ENCODE results near the gene RANBP10.
"Not testable (repeated sequence)": the region's sequence is repeated elsewhere in the genome, so short reads cannot be mapped to it uniquely, and the experiment has no call there.

Gene RANBP10

DNA sequence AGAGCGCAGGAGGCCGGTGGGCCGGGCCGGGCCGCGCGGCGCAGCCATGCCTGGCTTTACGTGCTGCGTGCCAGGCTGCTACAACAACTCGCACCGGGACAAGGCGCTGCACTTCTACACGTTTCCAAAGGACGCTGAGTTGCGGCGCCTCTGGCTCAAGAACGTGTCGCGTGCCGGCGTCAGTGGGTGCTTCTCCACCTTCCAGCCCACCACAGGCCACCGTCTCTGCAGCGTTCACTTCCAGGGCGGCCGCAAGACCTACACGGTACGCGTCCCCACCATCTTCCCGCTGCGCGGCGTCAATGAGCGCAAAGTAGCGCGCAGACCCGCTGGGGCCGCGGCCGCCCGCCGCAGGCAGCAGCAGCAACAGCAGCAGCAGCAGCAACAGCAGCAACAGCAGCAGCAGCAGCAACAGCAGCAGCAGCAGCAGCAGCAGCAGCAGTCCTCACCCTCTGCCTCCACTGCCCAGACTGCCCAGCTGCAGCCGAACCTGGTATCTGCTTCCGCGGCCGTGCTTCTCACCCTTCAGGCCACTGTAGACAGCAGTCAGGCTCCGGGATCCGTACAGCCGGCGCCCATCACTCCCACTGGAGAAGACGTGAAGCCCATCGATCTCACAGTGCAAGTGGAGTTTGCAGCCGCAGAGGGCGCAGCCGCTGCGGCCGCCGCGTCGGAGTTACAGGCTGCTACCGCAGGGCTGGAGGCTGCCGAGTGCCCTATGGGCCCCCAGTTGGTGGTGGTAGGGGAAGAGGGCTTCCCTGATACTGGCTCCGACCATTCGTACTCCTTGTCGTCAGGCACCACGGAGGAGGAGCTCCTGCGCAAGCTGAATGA, 36.4 kb upstream of the RANBP10 start:
- no peaks in the 10 kb centered on the region for H3K27me3 ChIP-seq (ENCODE audit: insufficient read depth, low read depth, severe bottlenecking)
- H3K36me3 ChIP-seq = peaks cover 24% of the 10 kb centered on the region
- H3K27ac ChIP-seq = peak overlapping the region; percentile 99
- peak; percentile 54 for DNase-seq
- H3K4me3 ChIP-seq (ENCODE audit: low read depth, low read length) = peak overlapping the region; percentile 84
- TF ChIP-seq, protein P1, sequence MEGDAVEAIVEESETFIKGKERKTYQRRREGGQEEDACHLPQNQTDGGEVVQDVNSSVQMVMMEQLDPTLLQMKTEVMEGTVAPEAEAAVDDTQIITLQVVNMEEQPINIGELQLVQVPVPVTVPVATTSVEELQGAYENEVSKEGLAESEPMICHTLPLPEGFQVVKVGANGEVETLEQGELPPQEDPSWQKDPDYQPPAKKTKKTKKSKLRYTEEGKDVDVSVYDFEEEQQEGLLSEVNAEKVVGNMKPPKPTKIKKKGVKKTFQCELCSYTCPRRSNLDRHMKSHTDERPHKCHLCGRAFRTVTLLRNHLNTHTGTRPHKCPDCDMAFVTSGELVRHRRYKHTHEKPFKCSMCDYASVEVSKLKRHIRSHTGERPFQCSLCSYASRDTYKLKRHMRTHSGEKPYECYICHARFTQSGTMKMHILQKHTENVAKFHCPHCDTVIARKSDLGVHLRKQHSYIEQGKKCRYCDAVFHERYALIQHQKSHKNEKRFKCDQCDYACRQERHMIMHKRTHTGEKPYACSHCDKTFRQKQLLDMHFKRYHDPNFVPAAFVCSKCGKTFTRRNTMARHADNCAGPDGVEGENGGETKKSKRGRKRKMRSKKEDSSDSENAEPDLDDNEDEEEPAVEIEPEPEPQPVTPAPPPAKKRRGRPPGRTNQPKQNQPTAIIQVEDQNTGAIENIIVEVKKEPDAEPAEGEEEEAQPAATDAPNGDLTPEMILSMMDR (IDR thresholded peaks at IDR 0.05; ENCODE audit: low read depth, low read length) = peak; percentile 53
- no peaks in the 10 kb centered on the region for H3K9me3 ChIP-seq (ENCODE audit: severe bottlenecking)

DNA sequence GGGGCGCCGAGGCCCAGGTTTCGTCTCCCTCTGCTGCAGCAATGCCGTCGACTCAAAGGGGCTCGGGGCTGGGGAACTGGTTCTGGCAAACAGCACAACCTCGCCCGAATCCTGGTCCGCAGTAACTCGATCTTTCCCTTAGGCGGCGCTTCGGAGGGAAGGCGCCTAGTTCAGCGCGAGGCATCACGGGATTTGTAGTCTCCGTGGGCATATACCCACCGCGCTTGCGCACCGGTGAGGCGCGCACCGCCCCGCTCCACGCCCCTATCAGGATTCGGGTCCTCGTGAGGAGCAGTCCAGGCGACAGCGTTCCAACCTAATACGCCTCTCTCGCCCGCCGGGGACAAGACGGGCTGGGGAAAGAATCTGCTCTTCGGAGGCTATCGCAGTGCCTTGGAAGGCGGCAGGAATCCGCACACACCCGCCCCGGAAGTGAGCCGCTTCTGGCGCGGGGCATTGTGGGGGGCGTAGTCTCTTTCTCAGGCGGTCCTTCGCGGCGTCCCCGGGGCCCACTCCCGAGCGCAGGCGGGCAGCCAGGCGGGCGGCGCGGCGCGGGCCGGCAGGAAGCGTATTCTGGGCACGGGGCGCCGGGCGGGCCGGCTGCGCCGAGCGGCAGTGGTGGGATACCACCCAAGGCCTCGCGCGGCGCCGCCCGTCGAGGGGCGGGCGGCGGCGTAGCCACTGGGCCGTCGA, 35.6 kb upstream of the RANBP10 start, which contains the start of gene THAP11:
THAP11 (plus strand) TSS at position 505 of the 693 bp plus-strand sequence. CDS start 235 bp downstream, outside the sequence.
- H3K9me3 ChIP-seq (ENCODE audit: severe bottlenecking) = no peaks in the 10 kb centered on the region
- peaks cover 19% of the 10 kb centered on the region for H3K36me3 ChIP-seq
- TF ChIP-seq, protein P1 (IDR thresholded peaks at IDR 0.05; ENCODE audit: low read depth, low read length) = peak; percentile 91
- no peaks in the 10 kb centered on the region for H3K27me3 ChIP-seq (ENCODE audit: insufficient read depth, low read depth, severe bottlenecking)
- DNase-seq = peak; percentile 95
- peak within 1 kb of the TSS; percentile 84 for H3K4me3 ChIP-seq (ENCODE audit: low read depth, low read length)
- H3K27ac ChIP-seq = peak within 1 kb of the TSS; percentile 99

DNA sequence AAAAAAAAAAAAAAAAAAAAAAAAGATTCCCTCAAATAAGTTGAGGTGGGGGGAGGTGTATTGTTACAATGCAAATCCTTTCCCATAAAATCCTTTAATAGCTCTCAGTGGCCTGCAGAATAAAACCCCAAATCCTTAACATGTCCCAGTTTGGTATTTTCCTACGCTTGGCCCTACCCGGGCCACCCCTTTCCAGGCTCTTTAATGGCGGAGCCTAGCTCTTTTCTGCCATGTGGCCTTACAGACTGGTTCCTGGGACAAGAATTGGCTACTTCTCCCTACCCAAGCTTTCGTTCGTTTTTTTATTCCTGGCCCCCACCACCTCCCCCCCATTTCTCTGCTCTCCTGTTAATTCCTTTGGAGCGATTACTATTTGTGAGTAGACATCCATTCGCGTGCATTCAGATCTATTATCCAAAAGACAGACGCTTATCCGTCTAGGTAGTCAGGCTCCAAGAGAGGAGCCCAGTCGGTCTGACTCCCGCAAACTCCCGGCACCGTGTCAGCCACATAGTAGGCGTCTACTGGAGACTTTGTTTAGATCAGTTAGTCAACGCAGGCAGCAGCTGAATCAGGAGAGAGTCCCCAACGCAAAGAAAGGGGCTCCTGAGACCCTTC, 34.9 kb upstream of the RANBP10 start:
- DNase-seq = no peak
- TF ChIP-seq, protein P1 (IDR thresholded peaks at IDR 0.05; ENCODE audit: low read depth, low read length) = no peak
- Histone ChIP-seq H3K27ac (peak overlapping the region; percentile 99), H3K4me3 (ENCODE audit: low read depth, low read length) (peak overlapping the region; percentile 84), H3K9me3 (ENCODE audit: severe bottlenecking) (no peaks in the 10 kb centered on the region), H3K36me3 (peaks cover 19% of the 10 kb centered on the region), H3K27me3 (ENCODE audit: insufficient read depth, low read depth, severe bottlenecking) (no peaks in the 10 kb centered on the region)

DNA sequence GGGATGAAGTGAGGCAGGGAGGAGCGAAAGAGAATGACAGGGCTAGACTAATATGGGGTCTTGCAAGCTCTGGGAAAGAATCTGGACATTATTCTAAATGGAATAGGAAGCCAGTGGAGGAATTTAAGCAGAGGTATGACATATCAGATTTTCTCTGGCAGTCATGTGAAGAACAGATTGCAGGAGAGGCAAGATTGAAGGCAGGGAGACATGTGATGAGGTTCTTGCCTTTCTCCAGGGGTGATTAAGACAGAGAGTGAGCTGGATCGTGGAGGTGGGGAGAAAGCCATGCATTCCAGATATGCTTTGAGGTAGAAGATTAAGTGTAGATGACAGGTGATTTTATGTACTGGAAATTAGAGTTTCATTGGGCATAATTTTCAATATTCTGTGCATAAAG, 31.5 kb upstream of the RANBP10 start:
- no peaks in the 10 kb centered on the region for H3K9me3 ChIP-seq (ENCODE audit: severe bottlenecking)
- H3K27me3 ChIP-seq (ENCODE audit: insufficient read depth, low read depth, severe bottlenecking) = no peaks in the 10 kb centered on the region
- DNase-seq = no peak
- H3K36me3 ChIP-seq = peaks cover 2% of the 10 kb centered on the region; the same call in 1 of the 2 replicates
- H3K4me3 ChIP-seq (ENCODE audit: low read depth, low read length) = no peak overlapping the region
- H3K27ac ChIP-seq = no peak overlapping the region
- TF ChIP-seq, protein P1 (IDR thresholded peaks at IDR 0.05; ENCODE audit: low read depth, low read length) = no peak

DNA sequence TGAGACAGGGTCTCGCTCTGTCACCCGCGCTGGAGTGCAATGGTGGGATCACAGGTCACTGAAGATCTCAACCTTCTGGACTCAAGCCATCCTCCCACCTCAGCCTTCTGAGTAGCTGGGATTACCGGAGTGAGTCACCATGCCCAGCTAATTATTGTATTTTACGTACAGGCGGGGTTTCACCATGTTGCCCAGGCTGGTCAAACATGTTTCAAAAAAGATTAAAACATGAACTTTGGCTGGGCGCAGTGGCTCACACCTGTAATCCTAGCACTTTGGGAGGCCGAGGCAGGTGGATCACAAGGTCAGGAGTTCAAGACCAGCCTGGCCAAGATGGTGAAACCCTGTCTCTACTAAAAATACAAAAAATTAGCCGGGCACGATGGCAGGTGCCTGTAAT, 30.8 kb upstream of the RANBP10 start:
- H3K4me3 ChIP-seq (ENCODE audit: low read depth, low read length); H3K36me3 ChIP-seq; DNase-seq; H3K27me3 ChIP-seq (ENCODE audit: insufficient read depth, low read depth, severe bottlenecking); H3K9me3 ChIP-seq (ENCODE audit: severe bottlenecking); H3K27ac ChIP-seq: not testable (repeated sequence)

DNA sequence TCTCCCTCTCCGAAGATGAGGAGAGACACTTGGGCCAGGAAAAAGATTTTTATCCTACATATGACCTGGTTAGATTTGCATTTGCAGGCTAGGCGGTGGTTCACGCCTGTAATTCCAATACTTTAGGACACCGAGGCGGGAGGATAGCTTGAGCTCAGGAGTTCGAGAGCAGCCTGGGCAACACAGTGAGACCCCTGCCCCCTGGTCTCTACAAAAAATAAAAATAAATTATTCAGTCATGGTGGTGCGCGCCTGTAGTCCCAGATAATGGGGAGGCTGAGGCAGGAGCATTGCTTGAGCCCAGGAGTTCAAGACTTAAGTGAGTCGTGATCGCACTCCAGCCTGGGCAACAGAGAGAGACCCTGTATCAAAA, 27.9 kb upstream of the RANBP10 start:
- H3K4me3 ChIP-seq (ENCODE audit: low read depth, low read length) = peak overlapping the region; percentile 83
- peaks cover 31% of the 10 kb centered on the region for H3K36me3 ChIP-seq
- no peaks in the 10 kb centered on the region for H3K9me3 ChIP-seq (ENCODE audit: severe bottlenecking)
- no peak overlapping the region for H3K27ac ChIP-seq
- TF ChIP-seq, protein P1 (IDR thresholded peaks at IDR 0.05; ENCODE audit: low read depth, low read length) = no peak
- no peak for DNase-seq
- H3K27me3 ChIP-seq (ENCODE audit: insufficient read depth, low read depth, severe bottlenecking) = no peaks in the 10 kb centered on the region

Data from WERI-Rb-1 (cell line).